K562 (cell line): Measurements from ENCODE around the gene SPHK2. TPM values are rescaled to one million over a fixed set of nuclear protein-coding genes. Genes with fewer than 3 reads are reported as not detected.

ENCODE experiments used
- ATF1 ChIP-seq, 2 experiments: fragments of 450-650 bp in 1 of 2; IDR thresholded peaks; 2 replicates each; pipeline ENCODE4 v1.6.1; 2016; ENCODE audit warnings: missing compliant biosample characterization in 1 of 2, missing genetic modification characterization in 1 of 2
- ATF7 ChIP-seq: fragments of 450-650 bp; IDR thresholded peaks from 2 replicates; pipeline ENCODE4 v1.7.1; 2014; ENCODE audit warnings: mild to moderate bottlenecking, moderate library complexity
- CREBBP ChIP-seq: IDR thresholded peaks from one replicate; pipeline ENCODE4 v1.6.1; 2012; ENCODE audit warnings: low read depth, mild to moderate bottlenecking, control low read depth, inconsistent platforms, low read length
- CSDE1 ChIP-seq, 2 experiments: fragments of 450-650 bp; IDR thresholded peaks; 2 replicates each; pipeline ENCODE4 v1.6.1; 2016; ENCODE audit warnings: mild to moderate bottlenecking in 1 of 2
- E2F1 ChIP-seq: sonication (generic); formaldehyde crosslinking; IDR thresholded peaks from 2 replicates; pipeline ENCODE4 v1.8.1; 2023; ENCODE audit warnings: mild to moderate bottlenecking, missing genetic modification reagents, moderate library complexity
- E4F1 ChIP-seq: fragments of 250-450 bp; sonication (Bioruptor Pico); IDR thresholded peaks from 2 replicates; pipeline ENCODE4 v1.5.0; 2021; ENCODE audit warnings: mild to moderate bottlenecking, borderline replicate concordance
- ETV6 ChIP-seq, 3 experiments: fragments of 150-350 bp in 1 of 3; sonication (generic) in 1 of 3; formaldehyde crosslinking in 1 of 3; IDR thresholded peaks; 2 replicates each; pipeline versions ENCODE4 v1.6.1 to v1.8.0; 2014 to 2022; ENCODE audit warnings: borderline replicate concordance in 2 of 3, low read depth in 2 of 3, antibody characterized with exemption in 1 of 3, low read length in 1 of 3, mild to moderate bottlenecking in 1 of 3, missing genetic modification reagents in 1 of 3
- GMEB1 ChIP-seq: fragments of 250-450 bp; sonication (Bioruptor Pico); IDR thresholded peaks from 2 replicates; pipeline ENCODE4 v1.4.0; 2020; ENCODE audit warnings: mild to moderate bottlenecking
- HMGN3 ChIP-seq: IDR thresholded peaks from 2 replicates; pipeline ENCODE4 v1.6.1; 2011; ENCODE audit warnings: borderline replicate concordance, low read depth, mild to moderate bottlenecking, mixed read lengths, low read length; ENCODE audit not compliant: insufficient read length; ENCODE audit errors: extremely low read depth
- MYC ChIP-seq, 2 experiments: fragments of 250-450 bp in 1 of 2; sonication (Bioruptor Pico) in 1 of 2; IDR thresholded peaks; 2 replicates each; pipeline versions ENCODE4 v1.5.1 to v1.6.1; 2012 to 2021; ENCODE audit warnings: low read depth in 2 of 2, borderline replicate concordance in 1 of 2, improper control_type of control experiment in 1 of 2, low read length in 1 of 2, mild to moderate bottlenecking in 1 of 2, moderate library complexity in 1 of 2
- NFRKB ChIP-seq: fragments of 450-650 bp; IDR thresholded peaks from 2 replicates; pipeline ENCODE4 v1.6.1; 2016; ENCODE audit warnings: low read depth
- NFYB ChIP-seq: IDR thresholded peaks from 2 replicates; pipeline ENCODE4 v1.6.1; 2011; ENCODE audit warnings: mild to moderate bottlenecking, moderate library complexity; ENCODE audit not compliant: insufficient read length; ENCODE audit errors: extremely low read depth
- NUFIP1 ChIP-seq: fragments of 450-650 bp; IDR thresholded peaks from 2 replicates; pipeline ENCODE4 v1.6.1; 2018; ENCODE audit not compliant: partially characterized antibody
- PML ChIP-seq: IDR thresholded peaks from 2 replicates; pipeline ENCODE4 v1.6.1; 2012; ENCODE audit warnings: low read length, inconsistent platforms
- RBM39 ChIP-seq: fragments of 200-400 bp; formaldehyde crosslinking; optimal IDR thresholded peaks from 2 replicates; pipeline ENCODE3; 2018; ENCODE audit warnings: low read depth, low read length
- SMAD4 ChIP-seq: fragments of 250-450 bp; sonication (Bioruptor Pico); conservative IDR thresholded peaks from 2 replicates; pipeline ENCODE4 v1.8.0; 2021; ENCODE audit warnings: inconsistent platforms, mild to moderate bottlenecking, moderate library complexity
- SREBF2 ChIP-seq: sonication (generic); formaldehyde crosslinking; IDR thresholded peaks from 2 replicates; pipeline ENCODE4 v1.4.0; 2020; ENCODE audit warnings: mild to moderate bottlenecking, missing genetic modification reagents
- SRSF1 ChIP-seq: fragments of 200-400 bp; formaldehyde crosslinking; IDR thresholded peaks from 2 replicates; pipeline ENCODE4 v1.6.1; 2017; ENCODE audit warnings: mild to moderate bottlenecking, low read depth, low read length, moderate library complexity
- TAF9B ChIP-seq: fragments of 450-650 bp; IDR thresholded peaks from 2 replicates; pipeline ENCODE4 v1.6.1; 2018; ENCODE audit warnings: mild to moderate bottlenecking; ENCODE audit not compliant: partially characterized antibody
- TCF7 ChIP-seq: sonication (generic); IDR thresholded peaks from 2 replicates; pipeline ENCODE4 v1.6.1; 2016; ENCODE audit warnings: antibody characterized with exemption, borderline replicate concordance
- THAP7 ChIP-seq: fragments of 250-450 bp; sonication (Bioruptor Pico); IDR thresholded peaks from 2 replicates; pipeline ENCODE4 v1.5.0; 2021
- ZNF134 ChIP-seq: fragments of 250-450 bp; sonication (Bioruptor Pico); conservative IDR thresholded peaks from 2 replicates; pipeline ENCODE4 v1.4.0; 2020
- ZNF75A ChIP-seq: fragments of 450-650 bp; formaldehyde crosslinking; IDR thresholded peaks from 2 replicates; pipeline ENCODE4 v1.4.0; 2020; ENCODE audit warnings: mild to moderate bottlenecking
- polyA plus RNA-seq, 8 experiments: library from polyadenylated mRNA; depleted of rRNA in 4 of 8; stranded (reverse) in 5 of 8; unstranded in 3 of 8; fragments of >200 nt; fragmentation: Nextera tagmentation in 2 of 8; fragmentation: Illumina TruSeq in 1 of 8; extraction: Ambion mirVana in 2 of 8; extraction: Trizol in 1 of 8; gene quantifications; 2 replicates each; pipeline versions ENCODE4 v1.2.1 to v1.2.3, GENCODE V29; 2011 to 2014; ENCODE audit warnings: inconsistent platforms in 1 of 8, missing spikeins in 1 of 8
- total RNA-seq, 7 experiments: library from RNA; depleted of rRNA in 6 of 7; stranded (reverse); fragments of >200 nt in 6 of 7; fragmentation: Illumina TruSeq in 2 of 7; extraction: Trizol in 2 of 7; gene quantifications; 2 replicates each; pipeline versions ENCODE4 v1.2.1 to v1.2.3, GENCODE V29; 2011 to 2021; ENCODE audit warnings: low replicate concordance in 1 of 7

The SPHK2 gene
- total and polyA plus RNA-seq, 9 of the 15 experiments (the other 6 are each of a cell fraction or from before 2014, with no cell fraction given) = 0.10 to 15.2 (median 2.9) TPM

GRCh38 chr19:48624067-48624594 lies 4.8 kb downstream of the SPHK2 start (continued):
- no peak for TF ChIP-seq SREBF2 (CRISPR knock-in tag)
- TF ChIP-seq PML = no peak
- TF ChIP-seq NUFIP1 = no peak
- TF ChIP-seq NFYB = peak; percentile 77
- TF ChIP-seq NFRKB = no peak; the same call in 1 of the 2 replicates
- TF ChIP-seq ATF7 = peak; percentile 87
- peak; percentile 56 for TF ChIP-seq ATF1 (CRISPR knock-in tag; IDR thresholded peaks at IDR 0.05)
- peak; percentile 91 for TF ChIP-seq ATF1 (tag; IDR thresholded peaks at IDR 0.05)
- peak in 1 of 2 experiments; percentile 88; a peak in 1 of 4 replicates for TF ChIP-seq CSDE1 (IDR thresholded peaks at IDR 0.05)
- TF ChIP-seq SMAD4 (CRISPR knock-in tag) = no peak
- no peak for TF ChIP-seq SRSF1
- no peak for TF ChIP-seq ETV6 (IDR thresholded peaks at IDR 0.05; ENCODE audit: borderline replicate concordance in 1 of 2, low read depth in 2 of 2, low read length in 1 of 2)
- TF ChIP-seq ETV6 (CRISPR knock-in tag; IDR thresholded peaks at IDR 0.05; ENCODE audit: borderline replicate concordance) = no peak
- TF ChIP-seq E4F1 (CRISPR knock-in tag) = no peak
- 0 out of 2 replicates have a peak, but pooled peaks have one; percentile 25 for TF ChIP-seq E2F1 (CRISPR knock-in tag)
- no peak for TF ChIP-seq RBM39
- TF ChIP-seq TAF9B = no peak
- peak; percentile 57; the same call in 1 of the 2 replicates for TF ChIP-seq TCF7
- TF ChIP-seq GMEB1 (CRISPR knock-in tag) = peak; percentile 55; the same call in 1 of the 2 replicates
- TF ChIP-seq MYC (IDR thresholded peaks at IDR 0.05; ENCODE audit: low read depth, low read length) = peak; percentile 66
- no peak for TF ChIP-seq MYC (CRISPR knock-in tag; IDR thresholded peaks at IDR 0.05; ENCODE audit: borderline replicate concordance, low read depth)
- peak; percentile 73 for TF ChIP-seq HMGN3
- no peak for TF ChIP-seq ZNF134 (CRISPR knock-in tag)
- TF ChIP-seq ZNF75A = no peak
- TF ChIP-seq CREBBP = no peak
- no peak for TF ChIP-seq THAP7 (CRISPR knock-in tag)
